HCT116 (cell line): ENCODE data around the gene KCNJ4. TPM values are rescaled to one million over a fixed set of nuclear protein-coding genes. Genes with fewer than 3 reads are reported as not detected.

ENCODE experiments used
- ATAC-seq: fragments of 200-7000 bp; cut with Tn5 transposase; 2 replicates; pipeline ENCODE4 v1.9.1; 2020; ENCODE audit warnings: mild to moderate bottlenecking, moderate library complexity
- BruUV-seq: library from RNA; stranded (reverse); fragments of 400-500 nt; replicated peaks from 2 replicates; lab custom pipeline; 2021; lab: Mats Ljungman, UMichigan
- CTCF ChIA-PET: fragments of 300-600 bp; sonication (Branson Sonifier 250); formaldehyde crosslinking; loops from one replicate; lab custom pipeline; 2021; ENCODE audit warnings: antibody characterized with exemption; lab: Charles Lee
- POLR2A ChIA-PET: fragments of 300-600, 350-600 bp; sonication (Branson Sonifier 250); formaldehyde crosslinking; loops from one replicate; lab custom pipeline; 2021; ENCODE audit warnings: antibody characterized with exemption; lab: Charles Lee
- RAD21 ChIA-PET, 2 experiments: fragments of 300-600 bp; sonication (Branson Sonifier 250); formaldehyde crosslinking; loops; one replicate each; lab custom pipeline; 2023; ENCODE audit warnings: low total read pairs in 2 of 2; ENCODE audit not compliant: uncharacterized antibody in 2 of 2, unreplicated experiment in 2 of 2, low non-redundant PET in 1 of 2; lab: Charles Lee
- DNase-seq: peaks from one replicate; pipeline ENCODE4 v3.0.0-alpha.2; 2010; ENCODE audit warnings: low read depth, low spot score
- H2AFZ ChIP-seq: fragments of 200-600 bp; shearing (Covaris generic), sonication (generic); 2 replicates; pipeline ENCODE4 v1.6.1; 2017; ENCODE audit warnings: low read depth, mixed run types, mixed read lengths, antibody characterized with exemption, low read length; ENCODE audit not compliant: poor library complexity, severe bottlenecking
- H3K27ac ChIP-seq: 2 replicates; pipeline ENCODE4 v1.5.1; 2012; ENCODE audit warnings: low read depth, low read length
- H3K27me3 ChIP-seq: fragments of 200-600 bp; sonication (generic); 2 replicates; pipeline ENCODE4 v1.6.1; 2016; ENCODE audit warnings: mixed run types, low read length, mixed read lengths; ENCODE audit not compliant: insufficient read depth
- H3K36me3 ChIP-seq, 2 experiments: fragments of 200-500 bp in 1 of 2; fragments of 200-600 bp in 1 of 2; sonication (Bioruptor generic) in 1 of 2; sonication (generic) in 1 of 2; 2 replicates each; pipeline versions ENCODE4 v1.5.1 to v1.6.1; 2014 to 2016; ENCODE audit warnings: low read length in 2 of 2, inconsistent platforms in 1 of 2, mixed read lengths in 1 of 2, mixed run types in 1 of 2; ENCODE audit not compliant: insufficient read depth in 2 of 2, control insufficient read depth in 1 of 2
- H3K4me1 ChIP-seq, 2 experiments: fragments of 200-600 bp in 1 of 2; sonication (generic) in 1 of 2; 2 replicates each; pipeline versions ENCODE4 v1.5.1 to v1.6.1; 2012 to 2017; ENCODE audit warnings: low read length in 2 of 2, inconsistent platforms in 1 of 2, mild to moderate bottlenecking in 1 of 2, mixed read lengths in 1 of 2, mixed run types in 1 of 2, moderate library complexity in 1 of 2; ENCODE audit not compliant: insufficient read depth in 2 of 2, control insufficient read depth in 1 of 2
- H3K4me2 ChIP-seq: fragments of 200-600 bp; sonication (generic); 2 replicates; pipeline ENCODE4 v1.6.1; 2017; ENCODE audit warnings: mixed run types, low read length, mixed read lengths
- H3K4me3 ChIP-seq, 2 experiments: fragments of 200-600 bp in 1 of 2; sonication (generic) in 1 of 2; replicated peaks in 1 of 2; 2 replicates each; pipeline ENCODE4 v1.5.1; 2011 to 2016; ENCODE audit warnings: low read length in 2 of 2, control low read depth in 1 of 2, low read depth in 1 of 2, mild to moderate bottlenecking in 1 of 2, mixed read lengths in 1 of 2, mixed run types in 1 of 2
- H3K79me2 ChIP-seq: fragments of 200-600 bp; sonication (generic); 2 replicates; pipeline ENCODE4 v1.6.1; 2017; ENCODE audit warnings: mild to moderate bottlenecking, mixed run types, low read length, moderate library complexity, mixed read lengths; ENCODE audit not compliant: insufficient read depth
- H3K9ac ChIP-seq: fragments of 200-600 bp; sonication (generic); 2 replicates; pipeline ENCODE4 v1.6.1; 2016; ENCODE audit warnings: low read length, mixed read lengths
- H3K9me2 ChIP-seq: fragments of 200-600 bp; sonication (generic), shearing (Covaris generic); 2 replicates; pipeline ENCODE4 v1.6.1; 2017; ENCODE audit warnings: mixed run types, mild to moderate bottlenecking, moderate library complexity; ENCODE audit not compliant: insufficient read depth
- H3K9me3 ChIP-seq, 2 experiments: fragments of 200-500 bp in 1 of 2; fragments of 200-600 bp in 1 of 2; sonication (Bioruptor generic) in 1 of 2; sonication (generic) in 1 of 2; 2 replicates each; pipeline ENCODE4 v1.6.1; 2014 to 2017; ENCODE audit warnings: low read length in 2 of 2, mixed read lengths in 2 of 2, inconsistent platforms in 1 of 2, low read depth in 1 of 2, mild to moderate bottlenecking in 1 of 2, mixed run types in 1 of 2, moderate library complexity in 1 of 2; ENCODE audit not compliant: control insufficient read depth in 1 of 2, insufficient read depth in 1 of 2
- H4K20me1 ChIP-seq: fragments of 200-600 bp; sonication (generic), shearing (Covaris generic); 2 replicates; pipeline ENCODE4 v1.6.1; 2017; ENCODE audit warnings: mixed run types, mild to moderate bottlenecking, moderate library complexity; ENCODE audit not compliant: insufficient read depth
- CBX3 ChIP-seq: IDR thresholded peaks from 2 replicates; pipeline ENCODE4 v1.6.1; 2012; ENCODE audit warnings: low read depth
- CEBPB ChIP-seq: IDR thresholded peaks from 2 replicates; pipeline ENCODE4 v1.6.1; 2012; ENCODE audit warnings: low read depth
- POLR2A ChIP-seq: IDR thresholded peaks from 2 replicates; pipeline ENCODE4 v1.7.0; 2011; ENCODE audit warnings: borderline replicate concordance; ENCODE audit not compliant: insufficient read depth, insufficient read length; ENCODE audit errors: extremely low read depth
- POLR2AphosphoS5 ChIP-seq: IDR thresholded peaks from 2 replicates; pipeline ENCODE4 v1.6.1; 2011; ENCODE audit warnings: mild to moderate bottlenecking, low read depth, low read length, moderate library complexity
- SIN3A ChIP-seq: IDR thresholded peaks from 2 replicates; pipeline ENCODE4 v1.6.1; 2012; ENCODE audit warnings: low read depth
- SP1 ChIP-seq: IDR thresholded peaks from 2 replicates; pipeline ENCODE4 v1.6.1; 2012; ENCODE audit warnings: low read depth
- SRF ChIP-seq: IDR thresholded peaks from 2 replicates; pipeline ENCODE4 v1.6.1; 2012; ENCODE audit warnings: low read depth
- TCF7L2 ChIP-seq: IDR thresholded peaks from 2 replicates; pipeline ENCODE4 v1.7.0; 2011; ENCODE audit warnings: borderline replicate concordance, inconsistent platforms; ENCODE audit not compliant: insufficient read depth, insufficient read length; ENCODE audit errors: extremely low read depth
- YY1 ChIP-seq: IDR thresholded peaks from 2 replicates; pipeline ENCODE4 v1.6.1; 2011; ENCODE audit warnings: low read length, low read depth, moderate library complexity, mild to moderate bottlenecking; ENCODE audit not compliant: insufficient replicate concordance; ENCODE audit errors: extremely low read depth
- ZFX ChIP-seq: fragments of 450-650 bp; IDR thresholded peaks from 2 replicates; pipeline ENCODE4 v1.6.1; 2017
- ZNF274 ChIP-seq: fragments of 200-500 bp; sonication (Bioruptor generic); IDR thresholded peaks from 2 replicates; pipeline ENCODE4 v1.6.1; 2014; ENCODE audit warnings: mild to moderate bottlenecking, low read depth, low read length, inconsistent platforms
- intact Hi-C: fragments of 100-400 bp; cut with micrococcal nuclease; formaldehyde crosslinking; loops from 2 replicates; pipeline ENCODE4 v1.10.0; 2022
- total RNA-seq: library from RNA; stranded (reverse); gene quantifications from one replicate; pipeline ENCODE4 v1.2.1, GENCODE V29; 2021; ENCODE audit not compliant: unreplicated experiment
- TF ChIP-seq, protein P1 (sequence below): IDR thresholded peaks from 2 replicates; pipeline ENCODE4 v1.6.1; 2011; ENCODE audit warnings: mild to moderate bottlenecking, low read length, moderate library complexity; ENCODE audit not compliant: insufficient replicate concordance; ENCODE audit errors: extremely low read depth
- TF ChIP-seq, protein P2 (sequence below): IDR thresholded peaks from 2 replicates; pipeline ENCODE4 v1.6.1; 2012; ENCODE audit warnings: low read depth
- TF ChIP-seq, protein P3 (sequence below): IDR thresholded peaks from 2 replicates; pipeline ENCODE4 v1.6.1; 2012
- TF ChIP-seq, protein P4 (sequence below): IDR thresholded peaks from 2 replicates; pipeline ENCODE4 v1.6.1; 2012

Gene KCNJ4
- total RNA-seq, 1 experiment from 2014 or later, result not detected

DNA sequence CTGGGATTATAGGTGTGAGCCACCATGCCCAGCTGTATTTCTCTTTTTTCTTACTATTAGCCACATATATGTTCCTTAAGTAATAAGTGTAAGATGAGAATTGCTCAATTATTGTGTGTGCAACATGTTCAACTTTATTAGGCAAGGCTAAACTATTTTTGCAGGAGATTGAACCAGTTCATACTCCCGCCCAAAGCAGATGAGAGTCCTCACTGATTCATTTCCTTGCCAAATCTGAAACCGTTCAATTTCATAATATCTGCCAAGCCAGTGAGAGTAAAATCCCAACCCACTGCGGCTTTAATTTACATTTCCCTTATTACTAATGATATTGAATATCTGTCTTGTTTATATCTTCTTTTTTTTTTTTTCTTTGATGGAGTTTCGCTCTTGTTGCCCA is 48.4 kb downstream of the KCNJ4 start:
- no peak overlapping the region for H3K9ac ChIP-seq
- POLR2A ChIA-PET, result no interaction called here
- CTCF ChIA-PET, result no interaction called here
- no peaks in the 10 kb centered on the region for H3K36me3 ChIP-seq
- H3K9me3 ChIP-seq, result no peaks in the 10 kb centered on the region
- H3K9me2 ChIP-seq, result no peaks in the 10 kb centered on the region
- no peak for DNase-seq
- TF ChIP-seq ZNF274 (no peak), TCF7L2 (no peak), SRF (no peak), CEBPB (no peak), POLR2A (no peak), ZFX (no peak), CBX3 (no peak), YY1 (no peak), POLR2AphosphoS5 (no peak), SIN3A (no peak), SP1 (no peak)
- TF ChIP-seq, protein P1, sequence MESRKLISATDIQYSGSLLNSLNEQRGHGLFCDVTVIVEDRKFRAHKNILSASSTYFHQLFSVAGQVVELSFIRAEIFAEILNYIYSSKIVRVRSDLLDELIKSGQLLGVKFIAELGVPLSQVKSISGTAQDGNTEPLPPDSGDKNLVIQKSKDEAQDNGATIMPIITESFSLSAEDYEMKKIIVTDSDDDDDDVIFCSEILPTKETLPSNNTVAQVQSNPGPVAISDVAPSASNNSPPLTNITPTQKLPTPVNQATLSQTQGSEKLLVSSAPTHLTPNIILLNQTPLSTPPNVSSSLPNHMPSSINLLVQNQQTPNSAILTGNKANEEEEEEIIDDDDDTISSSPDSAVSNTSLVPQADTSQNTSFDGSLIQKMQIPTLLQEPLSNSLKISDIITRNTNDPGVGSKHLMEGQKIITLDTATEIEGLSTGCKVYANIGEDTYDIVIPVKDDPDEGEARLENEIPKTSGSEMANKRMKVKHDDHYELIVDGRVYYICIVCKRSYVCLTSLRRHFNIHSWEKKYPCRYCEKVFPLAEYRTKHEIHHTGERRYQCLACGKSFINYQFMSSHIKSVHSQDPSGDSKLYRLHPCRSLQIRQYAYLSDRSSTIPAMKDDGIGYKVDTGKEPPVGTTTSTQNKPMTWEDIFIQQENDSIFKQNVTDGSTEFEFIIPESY, result no peak
- TF ChIP-seq, protein P2, sequence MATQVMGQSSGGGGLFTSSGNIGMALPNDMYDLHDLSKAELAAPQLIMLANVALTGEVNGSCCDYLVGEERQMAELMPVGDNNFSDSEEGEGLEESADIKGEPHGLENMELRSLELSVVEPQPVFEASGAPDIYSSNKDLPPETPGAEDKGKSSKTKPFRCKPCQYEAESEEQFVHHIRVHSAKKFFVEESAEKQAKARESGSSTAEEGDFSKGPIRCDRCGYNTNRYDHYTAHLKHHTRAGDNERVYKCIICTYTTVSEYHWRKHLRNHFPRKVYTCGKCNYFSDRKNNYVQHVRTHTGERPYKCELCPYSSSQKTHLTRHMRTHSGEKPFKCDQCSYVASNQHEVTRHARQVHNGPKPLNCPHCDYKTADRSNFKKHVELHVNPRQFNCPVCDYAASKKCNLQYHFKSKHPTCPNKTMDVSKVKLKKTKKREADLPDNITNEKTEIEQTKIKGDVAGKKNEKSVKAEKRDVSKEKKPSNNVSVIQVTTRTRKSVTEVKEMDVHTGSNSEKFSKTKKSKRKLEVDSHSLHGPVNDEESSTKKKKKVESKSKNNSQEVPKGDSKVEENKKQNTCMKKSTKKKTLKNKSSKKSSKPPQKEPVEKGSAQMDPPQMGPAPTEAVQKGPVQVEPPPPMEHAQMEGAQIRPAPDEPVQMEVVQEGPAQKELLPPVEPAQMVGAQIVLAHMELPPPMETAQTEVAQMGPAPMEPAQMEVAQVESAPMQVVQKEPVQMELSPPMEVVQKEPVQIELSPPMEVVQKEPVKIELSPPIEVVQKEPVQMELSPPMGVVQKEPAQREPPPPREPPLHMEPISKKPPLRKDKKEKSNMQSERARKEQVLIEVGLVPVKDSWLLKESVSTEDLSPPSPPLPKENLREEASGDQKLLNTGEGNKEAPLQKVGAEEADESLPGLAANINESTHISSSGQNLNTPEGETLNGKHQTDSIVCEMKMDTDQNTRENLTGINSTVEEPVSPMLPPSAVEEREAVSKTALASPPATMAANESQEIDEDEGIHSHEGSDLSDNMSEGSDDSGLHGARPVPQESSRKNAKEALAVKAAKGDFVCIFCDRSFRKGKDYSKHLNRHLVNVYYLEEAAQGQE, result no peak
- TF ChIP-seq, protein P3, sequence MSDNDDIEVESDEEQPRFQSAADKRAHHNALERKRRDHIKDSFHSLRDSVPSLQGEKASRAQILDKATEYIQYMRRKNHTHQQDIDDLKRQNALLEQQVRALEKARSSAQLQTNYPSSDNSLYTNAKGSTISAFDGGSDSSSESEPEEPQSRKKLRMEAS, result no peak
- TF ChIP-seq, protein P4, sequence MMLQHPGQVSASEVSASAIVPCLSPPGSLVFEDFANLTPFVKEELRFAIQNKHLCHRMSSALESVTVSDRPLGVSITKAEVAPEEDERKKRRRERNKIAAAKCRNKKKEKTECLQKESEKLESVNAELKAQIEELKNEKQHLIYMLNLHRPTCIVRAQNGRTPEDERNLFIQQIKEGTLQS, result no peak
- H3K4me3 ChIP-seq, result no peak overlapping the region
- intact Hi-C loops, result no loop called here
- H3K27me3 ChIP-seq, result no peaks in the 10 kb centered on the region
- ATAC-seq, result no peak
- RAD21 ChIA-PET, result no interaction called here
- BruUV-seq, result no TSS peak
- no peaks in the 10 kb centered on the region for H3K79me2 ChIP-seq
- H3K27ac ChIP-seq, result no peak overlapping the region
- H4K20me1 ChIP-seq, result no peaks in the 10 kb centered on the region
- no peaks in the 10 kb centered on the region for H3K4me1 ChIP-seq
- no peak overlapping the region for H3K4me2 ChIP-seq
- H2AFZ ChIP-seq, result no peak overlapping the region
